HG02840 (cell line): Measurements from ENCODE around the gene C22orf39.

ENCODE experiments used
- ATAC-seq: cut with Tn5 transposase; IDR thresholded peaks from one replicate; pipeline ENCODE4 v1.9.1; 2021; ENCODE audit warnings: mild to moderate bottlenecking, moderate library complexity, moderate number of reproducible peaks; ENCODE audit not compliant: unreplicated experiment, low FRiP score

Gene C22orf39

DNA sequence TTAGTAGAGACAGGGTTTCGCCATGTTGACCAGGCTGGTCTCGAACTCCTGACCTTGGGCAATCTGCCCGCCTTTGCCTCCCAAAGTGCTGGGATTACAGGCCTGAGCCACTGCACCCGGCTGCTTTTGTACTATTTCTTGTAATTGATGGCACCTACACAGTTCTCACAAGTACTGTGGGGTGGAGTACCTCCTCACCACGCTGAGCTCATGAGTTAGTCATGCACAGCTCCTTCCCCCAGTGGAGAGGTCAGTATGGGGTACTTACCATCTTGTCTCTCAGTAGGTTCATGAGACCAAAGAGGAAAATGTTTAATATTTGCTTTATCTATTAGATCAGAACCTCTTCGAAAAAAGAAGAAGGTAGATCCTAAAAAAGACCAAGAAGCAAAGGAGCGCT is 13.1 kb downstream of the C22orf39 start:
- no peak for ATAC-seq

DNA sequence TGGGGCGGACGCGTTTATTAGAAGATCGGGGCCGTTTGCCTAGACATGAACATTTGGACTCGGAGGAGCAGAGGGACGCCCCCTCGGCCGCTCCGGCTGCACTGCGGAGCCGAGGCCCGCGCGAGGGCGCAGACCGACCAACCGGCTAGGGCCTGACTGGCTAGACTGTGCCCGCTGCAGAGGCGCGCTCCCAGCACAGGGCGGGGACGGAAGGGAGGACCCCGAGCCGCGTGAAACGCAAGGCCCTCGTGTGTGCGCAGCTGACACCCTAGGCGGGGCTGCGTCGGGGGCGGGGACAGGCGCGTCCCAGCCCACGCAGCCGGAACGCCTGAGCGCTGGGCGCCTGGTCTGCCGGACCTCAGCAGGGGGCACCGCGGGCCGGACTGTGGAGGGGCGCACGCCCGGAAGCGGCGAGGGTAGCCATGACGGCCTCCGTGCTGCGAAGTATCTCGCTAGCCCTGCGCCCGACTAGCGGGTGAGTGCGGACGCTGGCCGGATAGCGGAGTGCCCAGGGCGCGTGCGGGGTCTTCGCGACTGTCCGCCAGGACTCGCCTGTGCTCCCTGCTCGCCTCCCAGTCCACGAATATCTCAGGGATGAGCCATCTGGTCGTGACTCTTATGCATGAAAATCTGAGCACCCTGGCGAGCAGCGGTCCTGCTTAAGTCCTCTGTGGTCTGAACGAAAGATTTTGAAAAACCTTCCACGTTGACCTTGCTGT is 15.2 kb downstream of the C22orf39 start, which contains the start of gene MRPL40:
Gene MRPL40, plus strand, starts transcription at position 413 of the 719 bp plus-strand sequence. Its CDS starts 10 bp downstream, at position 423.
- ATAC-seq, result peak; percentile 79

DNA sequence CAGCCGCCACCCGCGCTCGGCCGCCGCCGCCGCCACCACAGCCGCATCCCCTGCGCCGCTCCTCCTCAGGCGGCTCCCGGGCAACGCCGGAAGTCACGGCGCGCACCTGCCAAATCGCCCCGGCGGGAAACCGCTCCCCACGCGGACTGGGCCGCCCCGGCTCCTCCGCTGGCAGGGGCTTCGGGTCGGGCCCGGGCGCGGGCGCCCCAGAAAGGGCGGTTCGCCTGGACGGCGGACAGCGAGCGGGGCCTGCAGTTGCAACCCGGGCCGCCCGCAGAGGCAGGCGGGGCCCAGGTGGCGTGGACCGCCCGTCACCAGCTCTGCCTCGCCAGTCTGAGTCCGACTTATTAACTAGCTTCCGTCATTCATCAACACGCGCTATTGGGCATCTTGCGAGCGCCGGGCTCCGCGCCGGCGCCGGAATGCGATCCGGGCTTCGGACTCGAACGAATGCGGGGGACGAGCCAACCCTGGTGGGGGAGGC is 15.8 kb downstream of the C22orf39 start, which contains the start of gene HIRA:
Gene HIRA, minus strand, starts transcription at position 85 of the 484 bp plus-strand sequence. CDS start 257 bp downstream, outside the sequence.
- ATAC-seq, result peak; percentile 55

DNA sequence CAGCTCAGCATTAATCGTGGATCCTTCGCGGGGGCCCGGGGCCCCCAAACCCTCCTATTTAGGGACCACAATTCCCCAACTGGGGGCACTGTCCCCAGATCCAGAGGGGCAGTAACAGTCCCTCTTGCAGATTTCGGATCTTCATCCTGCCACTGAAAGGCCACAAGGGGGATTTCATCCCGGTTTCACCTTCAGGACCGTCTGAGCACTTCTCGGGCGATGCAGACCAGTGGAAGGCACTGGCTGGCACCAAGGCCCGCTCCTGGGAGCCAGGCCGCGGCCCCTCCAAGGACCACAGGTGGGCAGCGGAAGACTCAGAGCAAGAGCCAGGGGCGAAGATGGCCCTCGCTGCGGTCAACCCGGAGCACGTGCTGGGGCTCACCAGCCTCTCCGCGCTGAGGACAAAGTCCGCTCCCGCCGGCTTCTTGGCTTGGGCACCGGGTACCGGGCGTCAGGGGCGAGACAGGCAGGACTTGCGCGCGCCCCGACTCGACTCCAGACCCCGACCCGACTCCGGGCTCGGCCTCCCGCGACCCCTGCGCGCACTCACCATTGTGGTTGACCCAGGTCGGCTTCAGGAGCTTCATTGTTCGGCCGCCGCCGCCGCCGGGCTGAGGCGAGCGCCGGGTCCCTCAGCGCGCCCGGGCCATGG is 16.5 kb downstream of the C22orf39 start:
- peak; percentile 11 for ATAC-seq

DNA sequence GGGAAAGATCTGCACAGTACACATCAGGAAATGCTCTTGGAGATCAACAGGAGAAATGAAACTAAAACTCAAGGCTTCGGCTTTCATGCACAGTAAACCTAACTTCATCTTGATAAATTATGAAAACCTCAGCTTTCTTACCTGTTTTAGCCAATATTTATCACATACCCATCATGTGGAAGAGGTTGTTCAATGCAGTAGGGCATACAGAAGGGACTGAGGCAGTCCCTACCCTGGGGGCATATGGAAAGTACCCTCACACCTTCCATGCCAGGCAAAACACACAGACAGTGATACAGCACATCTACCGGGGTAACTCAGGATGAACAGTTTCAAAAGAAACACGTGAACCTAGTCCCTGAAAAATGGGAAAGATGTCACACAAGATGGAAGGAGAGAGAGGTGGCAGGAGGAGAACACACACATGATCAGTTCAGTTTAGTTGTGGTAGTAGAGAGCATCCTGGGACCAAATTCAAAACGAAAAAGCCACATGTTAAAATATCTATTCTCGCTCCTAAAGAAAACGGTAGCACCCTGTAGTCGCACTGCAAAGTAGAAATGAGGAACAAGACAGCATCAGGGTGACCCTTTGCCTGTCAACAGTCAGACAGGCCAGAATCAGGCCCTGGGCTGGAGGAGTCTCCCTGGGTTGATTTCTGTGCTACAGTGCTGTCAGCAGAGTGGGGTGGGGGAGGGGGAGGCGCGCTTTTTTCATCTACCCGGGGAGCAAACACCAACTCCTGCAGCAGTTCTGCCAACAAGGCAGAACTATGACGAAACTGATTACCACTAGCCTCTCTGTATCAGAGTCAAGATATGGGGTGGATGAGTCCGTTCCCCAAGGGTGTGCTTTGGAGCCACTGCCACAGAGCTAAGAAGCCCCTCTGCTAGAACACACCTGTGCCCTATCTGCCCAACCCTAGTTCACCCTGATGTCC is 17.3 kb downstream of the C22orf39 start:
- no peak for ATAC-seq

DNA sequence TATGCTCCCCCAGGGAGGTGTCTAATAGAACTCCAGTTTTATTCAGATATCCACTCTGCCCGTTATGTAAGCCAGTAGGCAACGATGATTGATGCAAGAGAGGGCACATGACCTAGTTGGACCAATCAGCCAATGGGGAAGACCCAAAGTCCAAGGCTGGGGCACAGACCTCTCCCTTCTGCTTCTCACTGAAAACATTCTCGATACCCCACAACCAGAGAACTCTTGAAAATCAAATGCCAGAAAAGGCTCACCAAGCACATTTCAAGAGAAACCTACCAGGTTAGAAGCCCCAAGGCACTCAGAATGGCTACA is 23.4 kb downstream of the C22orf39 start:
- no peak for ATAC-seq

DNA sequence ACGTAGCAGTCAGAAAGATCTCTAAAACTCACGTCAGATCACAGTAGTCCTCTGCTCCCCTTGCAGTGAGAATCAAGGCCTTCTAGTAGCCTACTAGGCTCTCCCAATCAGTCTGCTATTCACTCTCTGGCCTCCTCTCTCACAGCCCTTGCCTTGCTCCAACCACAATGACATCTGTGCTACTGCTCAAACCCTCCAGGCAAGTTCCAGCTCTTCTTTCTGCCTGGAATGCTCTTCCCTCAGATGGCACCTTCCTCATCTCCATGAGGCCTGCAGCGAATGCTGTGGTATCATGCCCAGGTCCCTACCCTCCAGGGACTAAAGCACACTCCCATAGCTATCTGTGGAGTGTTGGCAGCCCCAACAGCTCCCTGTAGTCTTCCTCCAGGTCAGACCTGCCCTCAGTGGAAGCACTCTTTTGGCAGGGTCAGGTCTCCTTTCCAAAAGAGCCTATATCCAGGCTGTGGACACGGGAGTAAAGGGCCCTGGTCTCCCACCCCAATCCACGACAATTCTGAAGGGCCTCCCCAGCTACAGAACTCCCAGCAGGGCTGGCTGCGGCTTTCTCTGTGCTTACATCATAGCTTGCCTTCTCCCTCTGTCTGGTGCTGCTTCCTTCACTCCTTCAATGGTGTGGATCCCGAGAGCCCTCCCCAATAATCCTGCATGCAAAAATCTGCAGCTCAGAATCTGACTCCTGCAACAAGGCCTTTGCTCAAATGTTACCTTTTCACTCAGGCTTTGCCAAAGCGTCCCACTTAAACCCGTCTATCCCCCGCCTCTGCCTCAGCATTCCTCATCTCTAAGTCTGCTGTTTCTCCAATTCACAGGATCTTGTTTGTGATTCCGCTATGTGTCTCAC is 24.8 kb downstream of the C22orf39 start:
- no peak for ATAC-seq

DNA sequence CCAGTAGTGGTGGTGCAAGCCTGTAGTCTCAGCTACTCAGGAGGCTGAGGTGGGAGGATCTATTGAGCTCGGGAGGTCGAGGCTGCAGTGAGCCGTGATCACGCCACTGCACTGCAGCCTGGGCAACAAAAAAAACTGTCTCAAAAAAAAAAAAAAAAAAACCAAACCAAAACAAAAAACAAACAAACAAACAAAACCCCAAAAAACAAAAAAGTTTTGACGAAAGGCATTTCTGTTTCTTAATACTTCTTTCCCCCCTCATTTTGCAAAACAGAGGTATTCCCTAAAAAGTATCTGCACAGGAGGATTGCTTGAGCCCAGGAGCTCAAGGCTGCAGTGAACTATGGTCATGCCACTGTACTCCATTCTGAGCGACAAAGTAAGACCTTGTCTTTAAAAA is 27.2 kb downstream of the C22orf39 start:
- ATAC-seq, result no peak

DNA sequence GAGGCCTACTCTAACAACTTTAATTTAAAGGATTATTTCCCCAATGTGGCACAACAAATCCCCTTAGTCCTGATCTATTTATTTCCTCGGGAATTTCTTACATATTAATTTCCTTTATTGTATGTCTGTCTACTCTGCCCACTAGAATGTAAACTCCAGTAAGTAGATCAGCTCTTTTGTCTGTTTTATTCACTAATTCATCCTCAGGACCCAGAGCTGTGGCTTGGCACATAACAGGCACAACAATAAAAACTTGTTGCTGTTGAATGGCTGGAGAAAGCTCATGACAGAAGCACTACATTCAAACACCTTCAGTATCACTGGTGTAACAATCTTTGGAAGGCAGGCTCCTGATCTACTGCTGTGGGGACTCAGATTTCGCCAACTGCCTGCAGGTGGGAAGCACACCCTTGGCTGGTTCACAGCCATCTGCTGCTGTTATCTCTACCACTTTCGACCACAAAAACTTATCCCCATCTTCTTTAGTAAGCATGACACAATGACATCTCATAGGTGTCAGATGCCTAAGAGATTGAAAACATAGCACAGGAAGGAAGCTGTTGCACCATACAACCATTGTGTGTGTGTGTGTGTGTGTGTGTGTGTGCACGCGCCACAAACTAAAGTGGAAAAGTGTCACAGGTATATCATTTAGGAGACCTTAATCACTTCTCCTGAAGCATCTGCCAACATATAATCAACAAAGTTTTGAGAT is 27.9 kb downstream of the C22orf39 start:
- ATAC-seq, result no peak

DNA sequence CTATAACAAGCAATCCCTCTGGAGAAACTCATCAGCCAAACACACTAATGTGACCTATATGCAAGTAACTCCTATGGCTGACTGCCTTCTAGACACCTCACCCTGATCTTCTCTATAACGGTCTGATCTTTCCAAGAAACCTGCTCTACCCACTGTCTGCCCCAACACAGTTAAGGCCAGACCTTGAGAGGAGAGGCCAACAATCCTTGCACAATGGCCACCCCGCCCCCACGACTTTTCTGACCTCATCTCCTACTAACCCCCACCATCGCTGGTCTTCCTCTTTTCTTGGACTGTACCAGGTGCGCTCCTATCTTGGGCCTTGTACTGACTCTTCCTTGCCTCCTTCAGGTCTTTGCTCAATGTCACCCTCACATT is 28.4 kb downstream of the C22orf39 start:
- no peak for ATAC-seq

DNA sequence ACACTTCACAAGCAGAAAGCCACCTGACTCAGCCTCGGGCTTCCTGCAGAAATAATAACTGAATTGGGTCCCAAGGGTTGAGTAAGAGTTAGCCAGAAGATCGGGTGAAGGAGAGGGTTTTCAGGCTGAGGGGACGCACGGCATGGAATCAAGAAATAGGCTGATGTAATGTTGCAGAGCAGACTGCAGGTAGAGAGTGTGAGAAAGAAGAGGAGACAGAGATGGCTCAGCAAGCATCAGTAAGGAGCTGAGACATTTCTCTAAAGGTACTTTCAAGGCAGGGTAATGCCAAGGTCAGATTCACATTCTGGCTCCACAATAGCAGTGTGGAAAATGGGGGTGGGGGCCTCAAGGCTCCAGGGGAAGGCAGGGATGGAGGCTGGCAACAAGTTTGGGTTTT is 34.6 kb downstream of the C22orf39 start:
- no peak for ATAC-seq

DNA sequence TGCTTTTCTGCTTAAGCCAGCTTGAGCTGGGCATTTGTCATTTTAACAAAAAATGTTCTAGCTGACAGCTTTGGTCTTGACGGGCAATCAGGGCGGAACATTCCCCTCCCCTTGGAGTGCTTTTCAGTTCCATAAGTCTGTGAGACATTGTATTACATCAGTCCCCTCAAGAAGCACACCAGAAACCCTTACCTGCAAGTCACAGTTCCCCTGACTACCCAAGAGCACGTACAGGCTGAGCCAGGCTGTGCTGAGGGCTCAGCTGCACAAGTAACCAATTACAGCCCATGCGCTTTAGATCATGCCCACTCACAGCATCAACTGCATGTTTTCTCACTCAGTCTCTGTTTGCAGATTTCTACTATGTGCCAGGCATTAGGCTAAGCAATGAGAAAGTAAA is 35.0 kb downstream of the C22orf39 start:
- no peak for ATAC-seq

DNA sequence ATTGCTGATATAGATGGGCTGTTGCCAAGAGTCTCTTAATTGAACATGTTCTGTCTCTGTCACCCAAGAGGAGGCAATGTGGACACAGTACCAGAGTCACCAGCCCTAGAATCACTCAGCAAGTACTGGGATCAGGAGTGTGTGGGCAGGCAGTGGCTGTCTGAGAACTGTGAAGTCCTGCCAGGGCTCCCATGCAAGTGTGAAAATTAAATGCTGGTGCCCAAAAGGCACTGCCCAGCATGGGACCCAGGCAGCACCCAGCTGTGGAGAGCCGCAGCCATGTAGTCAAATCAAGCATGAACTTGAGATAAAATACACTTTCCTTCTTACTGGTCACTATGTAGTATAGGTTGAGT is 35.8 kb downstream of the C22orf39 start:
- ATAC-seq, result no peak

DNA sequence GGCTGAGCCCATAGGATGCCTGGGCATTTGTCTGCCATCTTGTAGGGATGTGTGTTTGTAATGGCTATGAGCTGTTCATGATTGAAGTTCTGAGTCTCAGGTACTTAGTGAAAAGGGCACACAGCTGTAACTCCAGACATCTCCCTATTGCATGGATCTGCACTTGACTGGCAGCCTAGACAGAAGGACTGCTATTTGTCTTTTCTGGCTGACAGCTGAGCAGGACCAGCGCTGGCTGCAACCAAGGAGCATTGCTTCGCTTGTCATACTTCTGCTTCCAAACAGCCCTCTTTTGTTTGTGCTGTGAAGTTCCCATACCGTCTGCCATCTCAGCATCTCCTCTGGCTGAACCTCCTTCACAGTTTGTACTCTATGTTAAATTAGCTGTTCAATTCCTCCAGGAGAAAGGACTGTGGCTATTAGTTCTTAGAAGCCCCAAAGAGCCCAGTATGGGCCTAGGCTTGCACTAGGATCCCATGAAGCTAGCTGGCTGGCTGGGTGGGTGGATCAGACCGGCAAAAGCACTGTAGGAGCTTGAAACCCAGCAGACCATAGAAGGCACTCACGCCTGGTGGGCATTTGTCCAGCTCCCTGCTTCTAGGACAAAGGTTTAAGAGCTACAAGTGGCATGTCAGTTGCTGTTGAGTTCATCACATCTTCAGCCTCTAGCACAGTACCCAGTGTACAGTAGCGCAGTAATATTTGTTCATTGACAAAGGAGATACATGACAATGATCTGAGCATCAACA is 36.4 kb downstream of the C22orf39 start:
- no peak for ATAC-seq

DNA sequence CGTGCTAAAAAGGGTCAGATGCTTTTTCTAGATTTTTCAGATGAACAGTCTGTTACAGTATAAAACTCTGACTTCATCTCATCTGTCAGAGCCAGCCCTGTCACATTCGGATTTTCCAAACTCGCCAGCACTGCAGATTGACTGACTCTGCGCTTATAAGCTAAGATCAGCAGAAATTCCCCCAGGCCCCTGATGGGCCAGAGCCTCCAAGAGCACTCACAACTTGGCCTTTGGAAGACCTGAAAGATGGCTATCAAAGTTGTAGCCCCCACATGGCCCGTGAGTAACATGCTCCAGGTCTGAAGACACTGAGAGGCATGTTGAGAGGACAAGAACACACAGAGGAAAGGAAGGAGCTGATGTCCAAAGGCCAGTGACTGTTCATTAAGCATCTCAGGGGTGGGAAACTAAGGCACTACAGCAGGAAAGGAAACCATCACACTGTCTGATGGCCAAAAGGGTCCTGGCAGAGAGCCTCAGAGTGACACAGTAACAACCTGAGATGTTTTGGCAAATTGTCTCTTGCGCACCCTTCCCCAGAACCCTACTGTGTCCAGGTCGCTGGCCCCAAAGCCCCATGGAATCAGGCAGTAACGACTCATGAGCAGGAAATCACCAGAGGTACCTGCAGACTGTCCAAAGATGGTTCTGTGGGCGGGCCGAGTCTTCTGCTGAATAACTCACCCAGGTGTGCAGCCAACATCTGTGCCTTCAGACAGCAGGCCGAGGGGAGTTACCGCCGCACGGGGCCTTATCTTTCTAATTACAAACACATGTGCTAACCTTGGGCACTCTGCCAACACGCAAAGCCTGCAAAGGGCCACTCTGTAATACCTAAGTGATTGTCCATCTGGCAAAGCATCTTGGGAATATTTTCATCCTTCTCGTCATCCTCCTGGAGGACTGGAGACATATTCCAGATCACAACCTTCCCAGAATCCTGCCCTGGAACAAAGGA is 39.6 kb downstream of the C22orf39 start:
- no peak for ATAC-seq

DNA sequence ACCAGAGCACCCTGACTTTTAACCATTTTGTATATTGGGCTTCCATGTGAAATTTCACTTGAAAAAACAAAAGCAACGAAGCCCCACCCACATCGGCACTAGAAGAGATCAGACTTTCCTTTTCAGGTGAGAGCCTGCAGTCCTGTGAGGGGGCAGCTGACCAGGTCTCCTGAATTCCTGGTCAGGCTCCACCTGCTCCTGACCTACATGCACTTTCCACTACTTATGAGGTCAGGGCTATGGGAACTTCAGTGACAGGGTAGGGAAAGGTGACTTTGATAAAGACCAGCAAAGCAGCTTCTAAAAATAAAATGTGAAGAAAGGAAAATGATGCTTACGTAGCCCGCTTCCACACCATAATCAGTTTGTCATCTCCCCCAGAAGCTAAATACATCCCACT is 40.7 kb downstream of the C22orf39 start:
- ATAC-seq, result no peak

DNA sequence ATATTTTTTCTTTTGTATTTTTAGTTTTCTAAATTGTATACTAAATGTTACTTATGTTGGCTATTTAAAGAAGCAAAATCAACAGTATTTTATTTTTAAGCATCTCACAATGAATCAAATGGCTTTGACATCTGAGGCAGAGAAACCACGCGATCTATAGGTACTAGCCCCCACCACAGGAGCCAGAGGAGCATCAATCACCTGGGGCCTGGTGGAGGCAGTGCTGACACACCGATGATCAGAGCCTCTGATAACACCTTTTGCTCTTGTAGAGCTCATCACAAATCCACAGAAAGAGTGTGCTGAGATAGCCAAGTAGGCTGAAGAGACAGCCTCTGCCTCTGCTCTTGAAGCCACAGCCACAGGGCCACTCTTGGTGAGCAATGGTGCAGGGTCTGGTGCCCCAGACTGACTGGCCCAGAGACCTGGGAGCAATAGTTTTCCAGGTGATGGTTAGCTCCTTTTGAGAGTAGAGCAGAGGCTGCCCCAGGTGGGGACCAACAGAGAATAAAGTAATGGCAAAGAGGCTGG is 41.2 kb downstream of the C22orf39 start:
- ATAC-seq, result no peak
